H1 (cell line): ENCODE data around the gene FITM1.

ENCODE experiments used
- BCL11A ChIP-seq, 2 experiments: IDR thresholded peaks; one replicate each; pipeline ENCODE4 v1.6.1; 2011; ENCODE audit warnings: low read depth in 2 of 2, low read length in 2 of 2, mild to moderate bottlenecking in 2 of 2
- CTCF ChIP-seq, 3 experiments: IDR thresholded peaks; 1 replicate in 2 of 3; 2 replicates in 1 of 3; pipeline versions ENCODE4 v1.5.1 to v1.6.1; 2011; ENCODE audit warnings: low read length in 3 of 3, mild to moderate bottlenecking in 3 of 3, inconsistent platforms in 2 of 3, low read depth in 1 of 3, moderate library complexity in 1 of 3; ENCODE audit not compliant: insufficient read depth in 1 of 3; ENCODE audit errors: control extremely low read depth in 1 of 3
- NRF1 ChIP-seq: IDR thresholded peaks from 2 replicates; pipeline ENCODE4 v1.6.1; 2011; ENCODE audit warnings: mild to moderate bottlenecking, low read depth, low read length, improper control_type of control experiment
- POLR2A ChIP-seq, 2 experiments: IDR thresholded peaks; 1 replicate in 1 of 2; 2 replicates in 1 of 2; pipeline ENCODE4 v1.6.1; 2011; ENCODE audit warnings: low read depth in 2 of 2, low read length in 2 of 2, mild to moderate bottlenecking in 2 of 2; ENCODE audit errors: control extremely low read depth in 1 of 2
- SP1 ChIP-seq: IDR thresholded peaks from 2 replicates; pipeline ENCODE4 v1.6.1; 2011; ENCODE audit warnings: low read depth, low read length
- ZNF274 ChIP-seq: IDR thresholded peaks from 2 replicates; pipeline ENCODE4 v1.7.0; 2012; ENCODE audit warnings: low read length, borderline replicate concordance; ENCODE audit errors: extremely low read depth

GRCh38 chr14:24103451-24103850 lies 27.0 kb upstream of the FITM1 start:
- TF ChIP-seq BCL11A (IDR thresholded peaks at IDR 0.05; ENCODE audit: low read depth in 2 of 2, low read length in 2 of 2) (no peak), CTCF (IDR thresholded peaks at IDR 0.05; ENCODE audit: control extremely low read depth in 1 of 3, insufficient read depth in 1 of 3, low read depth in 1 of 3, low read length in 3 of 3) (no peak), POLR2A (IDR thresholded peaks at IDR 0.05; ENCODE audit: control extremely low read depth in 1 of 2, low read depth in 2 of 2, low read length in 2 of 2) (no peak), SP1 (no peak), ZNF274 (no peak), NRF1 (no peak)
